Keratinocyte (primary cell): ENCODE data around the gene ANTXR2. TPM values are rescaled to one million over a fixed set of nuclear protein-coding genes. Genes with fewer than 3 reads are reported as not detected.

Source experiments
- DNase-seq: peaks from one replicate; pipeline ENCODE4 v3.0.0-alpha.2; 2011; ENCODE audit warnings: low read depth, missing footprints, low spot score
- FAIRE-seq: peaks from 2 replicates; lab custom pipeline; 2011; peaks lifted over from hg19 to GRCh38; lab: Jason Lieb, UNC
- H2AFZ ChIP-seq: 2 replicates; pipeline ENCODE4 v1.6.0; 2012; ENCODE audit warnings: low read length, control low read depth, inconsistent platforms; ENCODE audit not compliant: control insufficient read depth
- H3K27ac ChIP-seq: 2 replicates; pipeline ENCODE4 v1.5.1; 2011; ENCODE audit warnings: low read length; ENCODE audit not compliant: control insufficient read depth, insufficient read depth
- H3K27me3 ChIP-seq: 3 replicates; pipeline ENCODE4 v1.6.0; 2011; ENCODE audit warnings: low read length; ENCODE audit not compliant: control insufficient read depth, insufficient read depth; ENCODE audit errors: extremely low read depth
- H3K36me3 ChIP-seq, 2 experiments: 2 replicates in 1 of 2; 3 replicates in 1 of 2; pipeline ENCODE4 v1.5.1; 2011; ENCODE audit warnings: low read length in 2 of 2, mild to moderate bottlenecking in 1 of 2; ENCODE audit not compliant: control insufficient read depth in 2 of 2, insufficient read depth in 2 of 2; ENCODE audit errors: extremely low read depth in 1 of 2
- H3K4me1 ChIP-seq: 3 replicates; pipeline ENCODE4 v1.5.1; 2011; ENCODE audit warnings: low read length; ENCODE audit not compliant: control insufficient read depth, insufficient read depth; ENCODE audit errors: extremely low read depth
- H3K4me2 ChIP-seq: 3 replicates; pipeline ENCODE4 v1.6.0; 2011; ENCODE audit warnings: low read depth, low read length; ENCODE audit not compliant: control insufficient read depth, insufficient read depth; ENCODE audit errors: extremely low read depth
- H3K4me3 ChIP-seq, 3 experiments: fragments of 200-600 bp in 1 of 3; sonication (generic) in 1 of 3; 2 replicates in 2 of 3; 3 replicates in 1 of 3; pipeline ENCODE4 v1.5.1; 2011 to 2016; ENCODE audit warnings: low read length in 3 of 3, mild to moderate bottlenecking in 3 of 3, control low read depth in 2 of 3, inconsistent platforms in 1 of 3, low read depth in 1 of 3, mixed read lengths in 1 of 3, mixed run types in 1 of 3, moderate library complexity in 1 of 3; ENCODE audit not compliant: control insufficient read depth in 2 of 3, insufficient read depth in 2 of 3; ENCODE audit errors: extremely low read depth in 1 of 3
- H3K79me2 ChIP-seq: 2 replicates; pipeline ENCODE4 v1.6.0; 2012; ENCODE audit warnings: low read length; ENCODE audit not compliant: control insufficient read depth, insufficient read depth
- H3K9ac ChIP-seq: 3 replicates; pipeline ENCODE4 v1.6.0; 2011; ENCODE audit warnings: low read length; ENCODE audit not compliant: control insufficient read depth, insufficient read depth; ENCODE audit errors: extremely low read depth
- H3K9me1 ChIP-seq: 3 replicates; pipeline ENCODE4 v1.6.0; 2011; ENCODE audit warnings: low read length; ENCODE audit not compliant: control insufficient read depth, insufficient read depth; ENCODE audit errors: extremely low read depth
- H3K9me3 ChIP-seq: 2 replicates; pipeline ENCODE4 v1.5.1; 2012; ENCODE audit warnings: low read depth, low read length; ENCODE audit not compliant: control insufficient read depth
- H4K20me1 ChIP-seq: 3 replicates; pipeline ENCODE4 v1.6.0; 2011; ENCODE audit warnings: low read length; ENCODE audit not compliant: control insufficient read depth, insufficient read depth; ENCODE audit errors: extremely low read depth
- EZH2 ChIP-seq: IDR thresholded peaks from one replicate; pipeline ENCODE4 v1.6.1; 2012; ENCODE audit warnings: inconsistent platforms, mild to moderate bottlenecking, low read length, moderate library complexity
- dilution Hi-C: fragments of 300-500 bp; cut with MboI; formaldehyde crosslinking; loops from one replicate; pipeline ENCODE4 v1.7.0; 2020; ENCODE audit warnings: low sequenced_read_pairs; ENCODE audit not compliant: extremely low pct_ligation_motif_present
- polyA plus RNA-seq, 5 experiments: library from polyadenylated mRNA; depleted of rRNA in 3 of 5; stranded (reverse) in 3 of 5; stranded (forward) in 1 of 5; unstranded in 1 of 5; fragments of >200 nt; gene quantifications; 1 replicate in 1 of 5; 2 replicates in 3 of 5; 3 replicates in 1 of 5; pipeline versions ENCODE4 v1.2.1 to v1.2.3, GENCODE V29; 2011 to 2012; ENCODE audit warnings: missing spikeins in 2 of 5, low read depth in 1 of 5, low replicate concordance in 1 of 5
- TF ChIP-seq, protein P1 (sequence below), 3 experiments: IDR thresholded peaks in 1 of 3; conservative IDR thresholded peaks in 1 of 3; optimal IDR thresholded peaks in 1 of 3; 2 replicates in 2 of 3; 3 replicates in 1 of 3; pipeline versions ENCODE3 to v1.5.1; 2011; ENCODE audit warnings: low read length in 3 of 3, mild to moderate bottlenecking in 3 of 3, moderate library complexity in 2 of 3, control low read depth in 1 of 3, inconsistent platforms in 1 of 3; ENCODE audit not compliant: insufficient read depth in 2 of 3; ENCODE audit errors: extremely low read depth in 1 of 3

Gene ANTXR2
- polyA plus RNA-seq, 1 donor (not counting 4 experiments of a cell fraction or from before 2014, with no cell fraction given) = 89.1 TPM

DNA sequence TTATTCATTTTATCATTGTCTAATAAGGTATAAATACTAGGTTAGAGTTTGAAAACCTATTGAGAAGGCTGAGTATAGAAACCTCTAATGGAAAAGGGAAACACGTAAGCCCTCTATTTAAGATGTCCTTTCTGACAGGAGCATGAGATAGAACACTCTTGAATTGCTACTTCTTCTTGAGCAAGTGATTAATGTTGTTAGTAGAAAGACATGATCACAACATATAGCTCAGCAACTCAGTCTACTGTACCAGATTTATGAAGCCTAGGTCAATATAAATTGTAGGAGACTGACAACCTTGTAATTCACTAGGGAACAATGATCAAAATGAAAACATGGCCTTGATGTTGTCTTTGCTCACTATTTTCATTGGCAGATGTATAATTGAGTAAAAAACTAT lies 189.7 kb downstream of the ANTXR2 start:
- FAIRE-seq (no peak), DNase-seq (no peak)
- Histone ChIP-seq H3K79me2 (no peaks in the 10 kb centered on the region), H4K20me1 (no peaks in the 10 kb centered on the region), H3K4me1 (no peaks in the 10 kb centered on the region), H3K9ac (no peak overlapping the region), H3K9me3 (no peaks in the 10 kb centered on the region), H3K27ac (no peak overlapping the region), H3K4me3 (no peak overlapping the region), H3K9me1 (no peaks in the 10 kb centered on the region), H3K4me2 (no peak overlapping the region), H2AFZ (no peak overlapping the region), H3K27me3 (no peaks in the 10 kb centered on the region), H3K36me3 (no peaks in the 10 kb centered on the region)
- dilution Hi-C loops = no loop called here
- TF ChIP-seq EZH2 = no peak
- TF ChIP-seq, protein P1, sequence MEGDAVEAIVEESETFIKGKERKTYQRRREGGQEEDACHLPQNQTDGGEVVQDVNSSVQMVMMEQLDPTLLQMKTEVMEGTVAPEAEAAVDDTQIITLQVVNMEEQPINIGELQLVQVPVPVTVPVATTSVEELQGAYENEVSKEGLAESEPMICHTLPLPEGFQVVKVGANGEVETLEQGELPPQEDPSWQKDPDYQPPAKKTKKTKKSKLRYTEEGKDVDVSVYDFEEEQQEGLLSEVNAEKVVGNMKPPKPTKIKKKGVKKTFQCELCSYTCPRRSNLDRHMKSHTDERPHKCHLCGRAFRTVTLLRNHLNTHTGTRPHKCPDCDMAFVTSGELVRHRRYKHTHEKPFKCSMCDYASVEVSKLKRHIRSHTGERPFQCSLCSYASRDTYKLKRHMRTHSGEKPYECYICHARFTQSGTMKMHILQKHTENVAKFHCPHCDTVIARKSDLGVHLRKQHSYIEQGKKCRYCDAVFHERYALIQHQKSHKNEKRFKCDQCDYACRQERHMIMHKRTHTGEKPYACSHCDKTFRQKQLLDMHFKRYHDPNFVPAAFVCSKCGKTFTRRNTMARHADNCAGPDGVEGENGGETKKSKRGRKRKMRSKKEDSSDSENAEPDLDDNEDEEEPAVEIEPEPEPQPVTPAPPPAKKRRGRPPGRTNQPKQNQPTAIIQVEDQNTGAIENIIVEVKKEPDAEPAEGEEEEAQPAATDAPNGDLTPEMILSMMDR (optimal IDR thresholded peaks at IDR 0.05 in 1 of 3, IDR thresholded peaks at IDR 0.05 in 1 of 3, conservative IDR thresholded peaks at IDR 0.05 in 1 of 3; ENCODE audit: extremely low read depth in 1 of 3, insufficient read depth in 2 of 3, low read length in 3 of 3) = no peak

DNA sequence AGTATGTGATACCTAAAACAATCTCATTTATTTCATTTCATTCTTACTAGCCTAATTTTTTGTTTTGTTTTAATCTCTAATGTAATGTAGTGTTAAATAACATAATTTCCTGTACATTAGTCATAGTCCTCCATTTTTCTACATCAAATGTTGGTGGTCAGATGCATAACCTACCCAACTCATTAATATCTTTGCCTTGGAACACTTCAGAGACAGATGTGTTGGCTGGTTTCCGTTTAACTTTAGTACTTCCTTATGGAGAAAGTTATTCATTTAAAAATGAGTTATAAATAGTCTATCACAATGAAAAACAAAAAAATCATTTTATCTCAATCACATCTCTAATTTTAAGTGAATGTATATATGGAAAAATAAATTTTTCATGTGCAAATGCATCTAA lies 190.2 kb downstream of the ANTXR2 start:
- no peak overlapping the region for H3K4me2 ChIP-seq

More for the DNA sequence above, 190.2 kb downstream of the ANTXR2 start:
- Histone ChIP-seq H2AFZ (no peak overlapping the region), H3K4me3 (no peak overlapping the region), H3K9ac (no peak overlapping the region), H3K27me3 (no peaks in the 10 kb centered on the region), H3K79me2 (no peaks in the 10 kb centered on the region), H3K36me3 (no peaks in the 10 kb centered on the region), H4K20me1 (no peaks in the 10 kb centered on the region), H3K27ac (no peak overlapping the region), H3K4me1 (no peaks in the 10 kb centered on the region), H3K9me1 (no peaks in the 10 kb centered on the region), H3K9me3 (no peaks in the 10 kb centered on the region)
- DNase-seq = no peak
- TF ChIP-seq, protein P1 (optimal IDR thresholded peaks at IDR 0.05 in 1 of 3, IDR thresholded peaks at IDR 0.05 in 1 of 3, conservative IDR thresholded peaks at IDR 0.05 in 1 of 3; ENCODE audit: extremely low read depth in 1 of 3, insufficient read depth in 2 of 3, low read length in 3 of 3) = no peak
- no peak for TF ChIP-seq EZH2
- dilution Hi-C loops = no loop called here
- no peak for FAIRE-seq
